PC-3 (cell line): ENCODE results near the gene GFOD1. TPM values are rescaled to one million over a fixed set of nuclear protein-coding genes. Genes with fewer than 3 reads are reported as not detected.
"Not testable (repeated sequence)": the region's sequence is repeated elsewhere in the genome, so short reads cannot be mapped to it uniquely, and the experiment has no call there.

Source experiments
- ATAC-seq: fragments of 200-7000 bp; cut with Tn5 transposase; 2 replicates; pipeline ENCODE4 v1.9.1; 2020; ENCODE audit warnings: mild to moderate bottlenecking, moderate library complexity
- BruUV-seq: library from RNA; stranded (reverse); fragments of 400-500 nt; replicated peaks from 2 replicates; lab custom pipeline; 2021; lab: Mats Ljungman, UMichigan
- CTCF ChIA-PET: fragments of 300-600 bp; sonication (Branson Sonifier 250); formaldehyde crosslinking; loops from one replicate; lab custom pipeline; 2022; ENCODE audit warnings: antibody characterized with exemption; lab: Charles Lee
- POLR2A ChIA-PET: fragments of 300-600 bp; sonication (Branson Sonifier 250); formaldehyde crosslinking; loops from one replicate; lab custom pipeline; 2022; ENCODE audit warnings: antibody characterized with exemption; ENCODE audit not compliant: unreplicated experiment; lab: Charles Lee
- DNase-seq: peaks from one replicate; pipeline ENCODE4 v3.0.0-alpha.2; 2015
- H2AFZ ChIP-seq: fragments of 300-600 bp; sonication (generic); 2 replicates; pipeline ENCODE4 v1.6.0; 2016; ENCODE audit warnings: antibody characterized with exemption, low read length
- H3F3A ChIP-seq: fragments of 300-600 bp; sonication (generic); one replicate; pipeline ENCODE4 v1.6.0; 2017; ENCODE audit warnings: antibody characterized with exemption, low read length, control low read depth, mild to moderate bottlenecking; ENCODE audit not compliant: unreplicated experiment
- H3K27ac ChIP-seq: fragments of 300-600 bp; sonication (generic); 2 replicates; pipeline ENCODE4 v1.5.1; 2016; ENCODE audit warnings: mild to moderate bottlenecking, low read length
- H3K27me3 ChIP-seq: fragments of 300-600 bp; sonication (generic); 2 replicates; pipeline ENCODE4 v1.6.1; 2016; ENCODE audit warnings: low read length, mixed read lengths
- H3K36me3 ChIP-seq: fragments of 300-600 bp; sonication (generic); 2 replicates; pipeline ENCODE4 v1.6.1; 2016; ENCODE audit warnings: low read depth, mixed run types, low read length, mixed read lengths
- H3K4me1 ChIP-seq: fragments of 300-600 bp; sonication (generic); 2 replicates; pipeline ENCODE4 v1.5.1; 2016; ENCODE audit warnings: low read length; ENCODE audit not compliant: insufficient read depth
- H3K4me2 ChIP-seq: fragments of 300-600 bp; sonication (generic); 2 replicates; pipeline ENCODE4 v1.6.0; 2016; ENCODE audit warnings: low read length
- H3K4me3 ChIP-seq: fragments of 300-600 bp; sonication (generic); 2 replicates; pipeline ENCODE4 v1.5.1; 2016; ENCODE audit warnings: mild to moderate bottlenecking, low read length, mixed read lengths
- H3K79me2 ChIP-seq: fragments of 300-600 bp; sonication (generic); 2 replicates; pipeline ENCODE4 v1.6.1; 2017; ENCODE audit warnings: low read length, mixed read lengths
- H3K9ac ChIP-seq: fragments of 300-600 bp; sonication (generic); 2 replicates; pipeline ENCODE4 v1.6.0; 2016; ENCODE audit warnings: mild to moderate bottlenecking, low read length
- H3K9me2 ChIP-seq: fragments of 300-600 bp; sonication (generic); replicated peaks from 2 replicates; pipeline ENCODE4 v1.6.1; 2016; ENCODE audit warnings: mixed run types, low read length, mixed read lengths
- H3K9me3 ChIP-seq: fragments of 300-600 bp; sonication (generic); 2 replicates; pipeline ENCODE4 v1.6.1; 2016; ENCODE audit warnings: low read length, mixed read lengths
- H4K20me1 ChIP-seq: fragments of 300-600 bp; sonication (generic); 2 replicates; pipeline ENCODE4 v1.6.1; 2016; ENCODE audit warnings: low read length, mixed read lengths
- CTCF ChIP-seq: fragments of 300-600 bp; sonication (generic); conservative IDR thresholded peaks from 2 replicates; pipeline ENCODE4 v1.5.1; 2017; ENCODE audit warnings: antibody characterized with exemption, low read depth, mild to moderate bottlenecking, low read length
- EZH2 ChIP-seq: fragments of 300-600 bp; sonication (generic); IDR thresholded peaks from one replicate; pipeline ENCODE4 v1.6.1; 2017; ENCODE audit warnings: antibody characterized with exemption, mild to moderate bottlenecking, low read length; ENCODE audit not compliant: unreplicated experiment
- EZH2phosphoT487 ChIP-seq: fragments of 300-600 bp; sonication (generic); IDR thresholded peaks from 2 replicates; pipeline ENCODE4 v1.6.1; 2018; ENCODE audit warnings: mild to moderate bottlenecking, antibody characterized with exemption, low read length, borderline replicate concordance
- intact Hi-C: fragments of 100-400 bp; cut with micrococcal nuclease; formaldehyde crosslinking; loops from 2 replicates; pipeline ENCODE4 v1.9.0; 2023
- total RNA-seq: library from RNA; depleted of rRNA; stranded (reverse); fragments of >200 nt; gene quantifications from 2 replicates; pipeline ENCODE4 v1.2.3, GENCODE V29; 2014

GFOD1 gene
- total RNA-seq, 1 experiment from 2014 or later, result 16.0 TPM

- ATAC-seq (no peak), DNase-seq (no peak)
- no peak overlapping the region for H3K4me3 ChIP-seq
- ChIA-PET POLR2A (no interaction called here), CTCF (no interaction called here)
- no peaks in the 10 kb centered on the region for H4K20me1 ChIP-seq
- no peaks in the 10 kb centered on the region for H3K9me3 ChIP-seq
- H3K9ac ChIP-seq, result no peak overlapping the region
- BruUV-seq, result no TSS peak
- H3K4me2 ChIP-seq, result no peak overlapping the region
- no peaks in the 10 kb centered on the region for H3F3A ChIP-seq
- H3K27ac ChIP-seq, result 0 out of 2 replicates have a peak overlapping the region, but pooled peaks have one; percentile 61
- peaks cover 17% of the 10 kb centered on the region for H3K4me1 ChIP-seq
- peaks cover 8% of the 10 kb centered on the region; the same call in 1 of the 2 replicates for H3K79me2 ChIP-seq
- H3K9me2 ChIP-seq, result no peaks in the 10 kb centered on the region
- intact Hi-C loops, result no loop called here
- no peaks in the 10 kb centered on the region for H3K36me3 ChIP-seq
- H2AFZ ChIP-seq, result no peak overlapping the region
- H3K27me3 ChIP-seq, result no peaks in the 10 kb centered on the region
- TF ChIP-seq EZH2phosphoT487 (no peak), EZH2 (no peak), CTCF (no peak)
Measured at GRCh38 chr6:13435477-13436246, 51.7 kb downstream of the GFOD1 start.

- ATAC-seq, result no peak
- no peaks in the 10 kb centered on the region for H3K9me3 ChIP-seq
- no peaks in the 10 kb centered on the region for H3K36me3 ChIP-seq
- no TSS peak for BruUV-seq
- H3K4me2 ChIP-seq, result no peak overlapping the region
- H3F3A ChIP-seq, result no peaks in the 10 kb centered on the region
- H2AFZ ChIP-seq, result no peak overlapping the region
- no peak for DNase-seq
- H4K20me1 ChIP-seq, result no peaks in the 10 kb centered on the region
- H3K4me3 ChIP-seq, result no peak overlapping the region
- no peak overlapping the region for H3K27ac ChIP-seq
- H3K27me3 ChIP-seq, result no peaks in the 10 kb centered on the region
- ChIA-PET CTCF (no interaction called here), POLR2A (no interaction called here)
- H3K9ac ChIP-seq, result no peak overlapping the region
- intact Hi-C loops, result no loop called here
- TF ChIP-seq EZH2 (no peak), EZH2phosphoT487 (no peak), CTCF (no peak)
- H3K4me1 ChIP-seq, result peaks cover 17% of the 10 kb centered on the region
- H3K79me2 ChIP-seq, result peaks cover 8% of the 10 kb centered on the region; the same call in 1 of the 2 replicates
- H3K9me2 ChIP-seq, result no peaks in the 10 kb centered on the region
Measured at GRCh38 chr6:13434777-13435176, 52.6 kb downstream of the GFOD1 start.

GRCh38 chr6:13434135-13434775 lies 53.1 kb downstream of the GFOD1 start:
- POLR2A ChIA-PET, H3F3A ChIP-seq: not testable (repeated sequence)

More at GRCh38 chr6:13434135-13434775, 53.1 kb downstream of the GFOD1 start:
- H2AFZ ChIP-seq, H3K27ac ChIP-seq, H3K9me3 ChIP-seq, H3K9me2 ChIP-seq, intact Hi-C loops, H3K27me3 ChIP-seq, H3K9ac ChIP-seq, CTCF ChIA-PET, H3K36me3 ChIP-seq, H3K79me2 ChIP-seq, DNase-seq, H4K20me1 ChIP-seq, H3K4me3 ChIP-seq, BruUV-seq, ATAC-seq, H3K4me2 ChIP-seq: not testable (repeated sequence)
- H3K4me1 ChIP-seq, result peaks cover 17% of the 10 kb centered on the region
